GM21737 (cell line): ENCODE results near the gene UPK3A.
"Not testable (repeated sequence)": the region's sequence is repeated elsewhere in the genome, so short reads cannot be mapped to it uniquely, and the experiment has no call there.

ENCODE experiments used
- ATAC-seq: cut with Tn5 transposase; IDR thresholded peaks from one replicate; pipeline ENCODE4 v1.9.1; 2021; ENCODE audit warnings: mild to moderate bottlenecking, moderate library complexity; ENCODE audit not compliant: unreplicated experiment

Gene UPK3A

GRCh38 chr22:45278125-45278524 is 6.6 kb upstream of the UPK3A start:
- no peak for ATAC-seq

GRCh38 chr22:45280587-45280980 is 4.2 kb upstream of the UPK3A start:
- ATAC-seq = no peak

GRCh38 chr22:45281010-45281409 is 3.7 kb upstream of the UPK3A start:
- ATAC-seq = no peak

GRCh38 chr22:45285263-45286058 is 712 bp downstream of the UPK3A start:
- no peak for ATAC-seq

- no peak for ATAC-seq
Observed at GRCh38 chr22:45286854-45287551, 2.3 kb downstream of the UPK3A start.

GRCh38 chr22:45290410-45290936 is 5.7 kb downstream of the UPK3A start:
- no peak for ATAC-seq

- no peak for ATAC-seq
Observed at GRCh38 chr22:45291061-45291930, 6.5 kb downstream of the UPK3A start.

- no peak for ATAC-seq
Observed at GRCh38 chr22:45291931-45292290, 7.2 kb downstream of the UPK3A start.

GRCh38 chr22:45292731-45293442 is 8.1 kb downstream of the UPK3A start:
- ATAC-seq = no peak

GRCh38 chr22:45294030-45294429 is 9.3 kb downstream of the UPK3A start:
- ATAC-seq = no peak

- not testable (repeated sequence) for ATAC-seq
Observed at GRCh38 chr22:45295004-45295403, 10.3 kb downstream of the UPK3A start.

GRCh38 chr22:45295492-45295891 is 10.7 kb downstream of the UPK3A start:
- ATAC-seq = no peak

GRCh38 chr22:45296628-45297297 is 12.0 kb downstream of the UPK3A start:
- ATAC-seq = no peak

GRCh38 chr22:45298934-45299505 is 14.3 kb downstream of the UPK3A start:
- ATAC-seq = no peak

GRCh38 chr22:45302751-45303150 is 18.0 kb downstream of the UPK3A start:
- no peak for ATAC-seq

GRCh38 chr22:45303181-45303580 is 18.4 kb downstream of the UPK3A start:
- no peak for ATAC-seq

- ATAC-seq = no peak
Observed at GRCh38 chr22:45304971-45305370, 20.2 kb downstream of the UPK3A start.

- ATAC-seq = no peak
Observed at GRCh38 chr22:45305456-45306075, 20.8 kb downstream of the UPK3A start.

GRCh38 chr22:45306139-45306538 is 21.4 kb downstream of the UPK3A start:
- ATAC-seq = no peak
